Measurements from ENCODE around the gene LMBR1. TPM values are rescaled to one million over a fixed set of nuclear protein-coding genes. Genes with fewer than 3 reads are reported as not detected.

Gene LMBR1
- total and polyA plus RNA-seq, 4 donors: 11.2 to 35.7 (median 17.9) TPM

DNA sequence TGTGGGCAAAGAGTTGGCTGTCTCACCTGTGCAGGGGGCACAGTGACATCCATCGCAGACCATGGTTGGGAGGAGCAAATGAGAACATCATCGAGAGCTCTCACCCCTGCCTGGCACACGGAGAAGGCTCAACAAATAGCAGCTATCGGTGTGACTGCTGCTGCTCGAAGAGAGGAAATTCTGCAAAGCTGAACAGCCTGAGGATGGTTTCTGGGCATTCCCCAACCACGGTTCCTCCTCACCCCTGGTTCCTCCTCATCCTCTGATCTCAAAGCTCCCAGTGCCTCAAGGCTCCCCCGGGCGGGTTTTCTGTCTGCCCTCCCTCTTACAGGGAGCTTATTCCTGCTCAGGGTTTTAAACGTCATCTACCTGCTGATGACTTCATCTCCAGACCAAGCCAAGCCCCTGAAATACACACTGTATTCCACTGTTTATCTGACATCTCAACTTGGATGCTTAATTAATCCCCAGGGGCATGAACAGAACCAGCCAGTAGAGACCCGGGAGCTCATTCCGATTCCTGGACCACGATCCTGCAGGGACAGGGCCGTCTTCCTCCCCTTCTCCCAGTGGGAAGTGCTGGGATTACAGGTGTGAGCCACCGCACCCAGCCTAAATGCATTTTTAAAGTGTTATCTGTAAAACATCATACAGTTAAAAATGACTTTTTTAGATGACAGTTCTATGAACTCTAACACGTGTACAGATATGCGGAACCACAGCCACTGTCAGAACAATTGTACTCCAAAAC, 37.0 kb upstream of the LMBR1 start:
- no peak overlapping the region for H3K9ac ChIP-seq (ENCODE audit: low read depth in 1 of 2, low read length in 2 of 2)
- WGBS: 75% methylated on average over 16 of the region's 16 CpGs
- no peak overlapping the region for H3K27ac ChIP-seq (ENCODE audit: low read depth in 1 of 2, low read length in 2 of 2)
- H3K4me3 ChIP-seq (ENCODE audit: low read depth in 1 of 3, low read length in 3 of 3): no peak overlapping the region
- no peak for TF ChIP-seq FOXA1 (IDR thresholded peaks at IDR 0.05)
- no peak for TF ChIP-seq NR2F2 (IDR thresholded peaks at IDR 0.05)
- TF ChIP-seq TAF1 (conservative IDR thresholded peaks at IDR 0.05): no peak
- no peak for TF ChIP-seq RXRA (IDR thresholded peaks at IDR 0.05)
- TF ChIP-seq EGR1 (IDR thresholded peaks at IDR 0.05; ENCODE audit: low read depth in 2 of 2): no peak
- no peak for TF ChIP-seq YY1 (IDR thresholded peaks at IDR 0.05)
- TF ChIP-seq, protein P1, sequence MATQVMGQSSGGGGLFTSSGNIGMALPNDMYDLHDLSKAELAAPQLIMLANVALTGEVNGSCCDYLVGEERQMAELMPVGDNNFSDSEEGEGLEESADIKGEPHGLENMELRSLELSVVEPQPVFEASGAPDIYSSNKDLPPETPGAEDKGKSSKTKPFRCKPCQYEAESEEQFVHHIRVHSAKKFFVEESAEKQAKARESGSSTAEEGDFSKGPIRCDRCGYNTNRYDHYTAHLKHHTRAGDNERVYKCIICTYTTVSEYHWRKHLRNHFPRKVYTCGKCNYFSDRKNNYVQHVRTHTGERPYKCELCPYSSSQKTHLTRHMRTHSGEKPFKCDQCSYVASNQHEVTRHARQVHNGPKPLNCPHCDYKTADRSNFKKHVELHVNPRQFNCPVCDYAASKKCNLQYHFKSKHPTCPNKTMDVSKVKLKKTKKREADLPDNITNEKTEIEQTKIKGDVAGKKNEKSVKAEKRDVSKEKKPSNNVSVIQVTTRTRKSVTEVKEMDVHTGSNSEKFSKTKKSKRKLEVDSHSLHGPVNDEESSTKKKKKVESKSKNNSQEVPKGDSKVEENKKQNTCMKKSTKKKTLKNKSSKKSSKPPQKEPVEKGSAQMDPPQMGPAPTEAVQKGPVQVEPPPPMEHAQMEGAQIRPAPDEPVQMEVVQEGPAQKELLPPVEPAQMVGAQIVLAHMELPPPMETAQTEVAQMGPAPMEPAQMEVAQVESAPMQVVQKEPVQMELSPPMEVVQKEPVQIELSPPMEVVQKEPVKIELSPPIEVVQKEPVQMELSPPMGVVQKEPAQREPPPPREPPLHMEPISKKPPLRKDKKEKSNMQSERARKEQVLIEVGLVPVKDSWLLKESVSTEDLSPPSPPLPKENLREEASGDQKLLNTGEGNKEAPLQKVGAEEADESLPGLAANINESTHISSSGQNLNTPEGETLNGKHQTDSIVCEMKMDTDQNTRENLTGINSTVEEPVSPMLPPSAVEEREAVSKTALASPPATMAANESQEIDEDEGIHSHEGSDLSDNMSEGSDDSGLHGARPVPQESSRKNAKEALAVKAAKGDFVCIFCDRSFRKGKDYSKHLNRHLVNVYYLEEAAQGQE (IDR thresholded peaks at IDR 0.05): no peak
- TF ChIP-seq GABPA (IDR thresholded peaks at IDR 0.05 in 1 of 2, conservative IDR thresholded peaks at IDR 0.05 in 1 of 2): no peak
- TF ChIP-seq, protein P2, sequence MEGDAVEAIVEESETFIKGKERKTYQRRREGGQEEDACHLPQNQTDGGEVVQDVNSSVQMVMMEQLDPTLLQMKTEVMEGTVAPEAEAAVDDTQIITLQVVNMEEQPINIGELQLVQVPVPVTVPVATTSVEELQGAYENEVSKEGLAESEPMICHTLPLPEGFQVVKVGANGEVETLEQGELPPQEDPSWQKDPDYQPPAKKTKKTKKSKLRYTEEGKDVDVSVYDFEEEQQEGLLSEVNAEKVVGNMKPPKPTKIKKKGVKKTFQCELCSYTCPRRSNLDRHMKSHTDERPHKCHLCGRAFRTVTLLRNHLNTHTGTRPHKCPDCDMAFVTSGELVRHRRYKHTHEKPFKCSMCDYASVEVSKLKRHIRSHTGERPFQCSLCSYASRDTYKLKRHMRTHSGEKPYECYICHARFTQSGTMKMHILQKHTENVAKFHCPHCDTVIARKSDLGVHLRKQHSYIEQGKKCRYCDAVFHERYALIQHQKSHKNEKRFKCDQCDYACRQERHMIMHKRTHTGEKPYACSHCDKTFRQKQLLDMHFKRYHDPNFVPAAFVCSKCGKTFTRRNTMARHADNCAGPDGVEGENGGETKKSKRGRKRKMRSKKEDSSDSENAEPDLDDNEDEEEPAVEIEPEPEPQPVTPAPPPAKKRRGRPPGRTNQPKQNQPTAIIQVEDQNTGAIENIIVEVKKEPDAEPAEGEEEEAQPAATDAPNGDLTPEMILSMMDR (IDR thresholded peaks at IDR 0.05; ENCODE audit: low read depth, low read length, missing input control): no peak
- no peak for TF ChIP-seq RAD21 (IDR thresholded peaks at IDR 0.05)
- TF ChIP-seq, protein P3, sequence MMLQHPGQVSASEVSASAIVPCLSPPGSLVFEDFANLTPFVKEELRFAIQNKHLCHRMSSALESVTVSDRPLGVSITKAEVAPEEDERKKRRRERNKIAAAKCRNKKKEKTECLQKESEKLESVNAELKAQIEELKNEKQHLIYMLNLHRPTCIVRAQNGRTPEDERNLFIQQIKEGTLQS (IDR thresholded peaks at IDR 0.05): no peak
- TF ChIP-seq JUND (IDR thresholded peaks at IDR 0.05): no peak
- TF ChIP-seq, protein P4, sequence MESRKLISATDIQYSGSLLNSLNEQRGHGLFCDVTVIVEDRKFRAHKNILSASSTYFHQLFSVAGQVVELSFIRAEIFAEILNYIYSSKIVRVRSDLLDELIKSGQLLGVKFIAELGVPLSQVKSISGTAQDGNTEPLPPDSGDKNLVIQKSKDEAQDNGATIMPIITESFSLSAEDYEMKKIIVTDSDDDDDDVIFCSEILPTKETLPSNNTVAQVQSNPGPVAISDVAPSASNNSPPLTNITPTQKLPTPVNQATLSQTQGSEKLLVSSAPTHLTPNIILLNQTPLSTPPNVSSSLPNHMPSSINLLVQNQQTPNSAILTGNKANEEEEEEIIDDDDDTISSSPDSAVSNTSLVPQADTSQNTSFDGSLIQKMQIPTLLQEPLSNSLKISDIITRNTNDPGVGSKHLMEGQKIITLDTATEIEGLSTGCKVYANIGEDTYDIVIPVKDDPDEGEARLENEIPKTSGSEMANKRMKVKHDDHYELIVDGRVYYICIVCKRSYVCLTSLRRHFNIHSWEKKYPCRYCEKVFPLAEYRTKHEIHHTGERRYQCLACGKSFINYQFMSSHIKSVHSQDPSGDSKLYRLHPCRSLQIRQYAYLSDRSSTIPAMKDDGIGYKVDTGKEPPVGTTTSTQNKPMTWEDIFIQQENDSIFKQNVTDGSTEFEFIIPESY (IDR thresholded peaks at IDR 0.05): no peak
- no peak for TF ChIP-seq FOXA2 (IDR thresholded peaks at IDR 0.05)
- H3K36me3 ChIP-seq (ENCODE audit: control insufficient read depth in 4 of 4, insufficient read depth in 3 of 4, low read depth in 1 of 4, low read length in 3 of 4): no peaks in the 10 kb centered on the region
- H3K9me3 ChIP-seq (ENCODE audit: control insufficient read depth in 4 of 4, low read length in 3 of 4): no peaks in the 10 kb centered on the region
- no peak for DNase-seq (ENCODE audit: low spot score)
- H3K4me1 ChIP-seq (ENCODE audit: control insufficient read depth in 4 of 4, insufficient read depth in 4 of 4, low read length in 3 of 4): no peaks in the 10 kb centered on the region
- H3K27me3 ChIP-seq (ENCODE audit: control insufficient read depth in 4 of 4, insufficient read depth in 4 of 4, low read length in 3 of 4): no peaks in the 10 kb centered on the region

DNA sequence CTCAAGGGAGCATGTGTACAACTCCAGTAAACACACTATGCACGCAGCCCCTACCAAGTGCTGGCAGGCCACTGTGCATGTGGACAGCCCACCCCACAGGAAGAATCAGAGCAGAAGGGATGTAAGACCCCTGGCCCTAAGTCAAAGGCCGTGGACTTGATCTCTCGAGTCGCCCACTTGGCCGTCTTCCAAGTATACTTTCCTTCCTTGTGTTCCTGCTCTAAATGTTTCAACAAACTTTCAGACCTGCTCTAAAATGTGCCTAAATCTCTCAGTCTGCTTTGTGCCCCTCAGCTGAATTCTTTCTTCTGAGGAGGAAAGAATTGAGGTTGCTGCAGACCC, 35.4 kb upstream of the LMBR1 start:
- Histone ChIP-seq H3K9ac (ENCODE audit: low read depth in 1 of 2, low read length in 2 of 2) (no peak overlapping the region), H3K4me3 (ENCODE audit: low read depth in 1 of 3, low read length in 3 of 3) (no peak overlapping the region), H3K36me3 (ENCODE audit: control insufficient read depth in 4 of 4, insufficient read depth in 3 of 4, low read depth in 1 of 4, low read length in 3 of 4) (no peaks in the 10 kb centered on the region), H3K9me3 (ENCODE audit: control insufficient read depth in 4 of 4, low read length in 3 of 4) (no peaks in the 10 kb centered on the region), H3K4me1 (ENCODE audit: control insufficient read depth in 4 of 4, insufficient read depth in 4 of 4, low read length in 3 of 4) (no peaks in the 10 kb centered on the region), H3K27ac (ENCODE audit: low read depth in 1 of 2, low read length in 2 of 2) (no peak overlapping the region), H3K27me3 (ENCODE audit: control insufficient read depth in 4 of 4, insufficient read depth in 4 of 4, low read length in 3 of 4) (no peaks in the 10 kb centered on the region)
- no peak for DNase-seq (ENCODE audit: low spot score)
- peak; percentile 15 for TF ChIP-seq NR2F2 (IDR thresholded peaks at IDR 0.05)
- TF ChIP-seq, protein P1 (IDR thresholded peaks at IDR 0.05): no peak
- WGBS: 54% methylated on average over 5 of the region's 5 CpGs
